Lower leg skin (tissue), 3 donors: ENCODE measurements around the gene ARHGAP10.

Source experiments
- CTCF ChIP-seq, 3 donors: fragments of 450-650 bp; IDR thresholded peaks; one replicate each; pipeline ENCODE4 v1.5.1; 2016; ENCODE audit warnings: antibody characterized with exemption in 3 of 3, mild to moderate bottlenecking in 3 of 3, moderate library complexity in 2 of 3
- POLR2A ChIP-seq, 2 donors: fragments of 450-650 bp; IDR thresholded peaks; one replicate each; pipeline ENCODE4 v1.6.1; 2016 to 2017; ENCODE audit warnings: antibody characterized with exemption in 2 of 2, mild to moderate bottlenecking in 1 of 2, moderate library complexity in 1 of 2

GRCh38 chr4:148029781-148030180, 297.9 kb downstream of the ARHGAP10 start:
- TF ChIP-seq POLR2A (IDR thresholded peaks at IDR 0.05), result no peak
- no peak for TF ChIP-seq CTCF (IDR thresholded peaks at IDR 0.05)
